HepG2 (cell line): ENCODE measurements around the gene TMEM250. TPM values are rescaled to one million over a fixed set of nuclear protein-coding genes. Genes with fewer than 3 reads are reported as not detected.

Source experiments
- ATAC-seq: fragments of 200-7000 bp; cut with Tn5 transposase; 3 replicates; pipeline ENCODE4 v1.9.1; 2020; ENCODE audit warnings: mild to moderate bottlenecking, moderate library complexity
- BruUV-seq: library from RNA; stranded (reverse); fragments of 400-500 nt; replicated peaks from 2 replicates; lab custom pipeline; 2021; lab: Mats Ljungman, UMichigan
- CTCF ChIA-PET: fragments of 300-600 bp; formaldehyde crosslinking; extraction: SDS; loops from one replicate; lab custom pipeline; 2021; ENCODE audit warnings: low total read pairs, inconsistent platforms, low intra/inter-chr PET ratio; lab: Yijun Ruan, JAX
- POLR2A ChIA-PET: fragments of 350-600 bp; sonication (Branson Sonifier 250); formaldehyde crosslinking; loops from one replicate; lab custom pipeline; 2020; ENCODE audit warnings: antibody characterized with exemption, inconsistent platforms; lab: Yijun Ruan, JAX
- DNase-seq: peaks from one replicate; pipeline ENCODE4 v3.0.0-alpha.2; 2015; ENCODE audit warnings: low spot score
- FAIRE-seq: peaks from 3 replicates; lab custom pipeline; 2011; peaks lifted over from hg19 to GRCh38; lab: Jason Lieb, UNC
- H2AFZ ChIP-seq: one replicate; pipeline ENCODE4 v1.6.1; 2011; ENCODE audit warnings: low read length, inconsistent platforms
- H3K27ac ChIP-seq: fragments of 300-600 bp; 3 replicates; pipeline ENCODE4 v1.8.0; 2011; ENCODE audit warnings: mixed run types, mild to moderate bottlenecking, mixed read lengths, low read length, inconsistent platforms; ENCODE audit not compliant: insufficient read depth; ENCODE audit errors: extremely low read length
- H3K27me3 ChIP-seq, 2 experiments: fragments of 200-600 bp in 1 of 2; 2 replicates in 1 of 2; 3 replicates in 1 of 2; pipeline versions ENCODE4 v1.6.0 to v1.8.0; 2011; ENCODE audit warnings: low read length in 2 of 2, mild to moderate bottlenecking in 2 of 2, moderate library complexity in 2 of 2, inconsistent platforms in 1 of 2; ENCODE audit not compliant: insufficient read depth in 2 of 2, control insufficient read depth in 1 of 2
- H3K36me3 ChIP-seq, 2 experiments: fragments of 200-600 bp in 1 of 2; replicated peaks in 1 of 2; 2 replicates in 1 of 2; 3 replicates in 1 of 2; pipeline versions ENCODE4 v1.5.1 to v1.8.0; 2011; ENCODE audit warnings: low read length in 2 of 2, inconsistent platforms in 1 of 2; ENCODE audit not compliant: insufficient read depth in 2 of 2, control insufficient read depth in 1 of 2
- H3K4me1 ChIP-seq: 2 replicates; pipeline ENCODE4 v1.5.1; 2012; ENCODE audit warnings: low read length, inconsistent platforms; ENCODE audit not compliant: insufficient read depth
- H3K4me2 ChIP-seq: 2 replicates; pipeline ENCODE4 v1.6.0; 2011; ENCODE audit warnings: low read depth, low read length, inconsistent platforms
- H3K4me3 ChIP-seq, 3 experiments: fragments of 200-600 bp in 1 of 3; sonication (generic), shearing (Covaris generic) in 1 of 3; replicated peaks in 1 of 3; 2 replicates each; pipeline ENCODE4 v1.5.1; 2011 to 2016; ENCODE audit warnings: low read length in 3 of 3, inconsistent platforms in 2 of 3, low read depth in 2 of 3, mild to moderate bottlenecking in 2 of 3, control low read depth in 1 of 3, mixed read lengths in 1 of 3; ENCODE audit not compliant: insufficient read depth in 1 of 3
- H3K79me2 ChIP-seq: one replicate; pipeline ENCODE4 v1.6.1; 2011; ENCODE audit warnings: low read length, inconsistent platforms; ENCODE audit not compliant: insufficient read depth
- H3K9ac ChIP-seq: 2 replicates; pipeline ENCODE4 v1.6.0; 2011; ENCODE audit warnings: mild to moderate bottlenecking, low read depth, low read length, inconsistent platforms; ENCODE audit not compliant: insufficient read depth
- H3K9me3 ChIP-seq: 2 replicates; pipeline ENCODE4 v1.5.1; 2012; ENCODE audit warnings: mild to moderate bottlenecking, low read length
- H4K20me1 ChIP-seq: 2 replicates; pipeline ENCODE4 v1.6.0; 2011; ENCODE audit warnings: inconsistent platforms, mild to moderate bottlenecking, low read length, moderate library complexity; ENCODE audit not compliant: insufficient read depth
- HDAC1 ChIP-seq: sonication (generic); formaldehyde crosslinking; IDR thresholded peaks from 2 replicates; pipeline ENCODE4 v1.5.1; 2020; ENCODE audit warnings: mild to moderate bottlenecking, missing genetic modification reagents
- KDM6A ChIP-seq: IDR thresholded peaks from 2 replicates; pipeline ENCODE4 v1.6.1; 2016; ENCODE audit warnings: low read depth
- MAFF ChIP-seq: IDR thresholded peaks from 2 replicates; pipeline ENCODE4 v1.6.1; 2011; ENCODE audit warnings: low read depth, low read length, improper control_type of control experiment
- MTA3 ChIP-seq: sonication (generic); formaldehyde crosslinking; IDR thresholded peaks from 2 replicates; pipeline ENCODE4 v1.4.0; 2020; ENCODE audit warnings: missing genetic modification reagents
- PATZ1 ChIP-seq: sonication (generic); formaldehyde crosslinking; IDR thresholded peaks from 2 replicates; pipeline ENCODE4 v1.4.0; 2020; ENCODE audit warnings: missing genetic modification reagents
- POGZ ChIP-seq: sonication (generic); formaldehyde crosslinking; IDR thresholded peaks from 2 replicates; pipeline ENCODE4 v1.4.0; 2020; ENCODE audit warnings: mild to moderate bottlenecking, missing genetic modification reagents
- SIN3A ChIP-seq: IDR thresholded peaks from 2 replicates; pipeline ENCODE4 v1.6.1; 2011; ENCODE audit warnings: low read depth, mild to moderate bottlenecking, control low read depth, low read length, borderline replicate concordance
- SSRP1 ChIP-seq: IDR thresholded peaks from 2 replicates; pipeline ENCODE4 v1.6.1; 2016; ENCODE audit warnings: control low read depth
- TEF ChIP-seq: sonication (generic); formaldehyde crosslinking; IDR thresholded peaks from 2 replicates; pipeline ENCODE4 v1.5.0; 2020; ENCODE audit warnings: missing genetic modification reagents
- ZBTB7B ChIP-seq: sonication (generic); formaldehyde crosslinking; IDR thresholded peaks from 2 replicates; pipeline ENCODE4 v1.4.0; 2020; ENCODE audit warnings: missing genetic modification reagents
- ZNF558 ChIP-seq: sonication (generic); formaldehyde crosslinking; IDR thresholded peaks from 2 replicates; pipeline ENCODE4 v1.9.0; 2022; ENCODE audit warnings: mild to moderate bottlenecking, missing genetic modification reagents, borderline replicate concordance
- WGBS: methylation state at CpG from one replicate; pipeline ENCODE4 v1.1.6; 2017; ENCODE audit warnings: low lambda C conversion rate; 5-methylcytosine and 5-hydroxymethylcytosine counted together
- in situ Hi-C: cut with HindIII; loops from 2 replicates; pipeline ENCODE4 v1.10.0; 2017; ENCODE audit warnings: low pct_unique_long_range_greater_than_20kb; ENCODE audit not compliant: extremely low pct_ligation_motif_present
- intact Hi-C: fragments of 100-400 bp; cut with micrococcal nuclease; formaldehyde crosslinking; loops from one replicate; pipeline ENCODE4 v1.10.0; 2022; ENCODE audit not compliant: unreplicated experiment
- polyA plus RNA-seq, 8 experiments: library from polyadenylated mRNA; depleted of rRNA in 3 of 8; stranded (reverse) in 7 of 8; unstranded in 1 of 8; fragments of >200 nt; fragmentation: Illumina TruSeq in 4 of 8; extraction: Trizol in 4 of 8; gene quantifications; 2 replicates each; pipeline versions ENCODE4 v1.2.1 to v1.2.3, GENCODE V29; 2011 to 2016; ENCODE audit warnings: low read depth in 4 of 8, missing spikeins in 1 of 8, mixed read lengths in 1 of 8; ENCODE audit not compliant: insufficient read depth in 1 of 8
- total RNA-seq, 5 experiments: library from RNA; depleted of rRNA; stranded (reverse); fragments of >200 nt; fragmentation: Illumina TruSeq; extraction: Trizol; gene quantifications; 2 replicates each; pipeline ENCODE4 v1.2.3, GENCODE V29; 2016; ENCODE audit warnings: low read depth in 1 of 5
- TF ChIP-seq, protein P1 (sequence below): sonication (generic); formaldehyde crosslinking; IDR thresholded peaks from 2 replicates; pipeline ENCODE4 v1.4.0; 2020; ENCODE audit warnings: missing genetic modification reagents
- TF ChIP-seq, protein P2 (sequence below): IDR thresholded peaks from 2 replicates; pipeline ENCODE4 v1.6.1; 2016; ENCODE audit warnings: low read depth
- TF ChIP-seq, protein P3 (sequence below): IDR thresholded peaks from 2 replicates; pipeline ENCODE4 v1.6.1; 2016; ENCODE audit warnings: low read depth, control low read depth

TMEM250 gene
- total and polyA plus RNA-seq, 2 of the 13 experiments (the other 11 are each of a cell fraction or from before 2014, with no cell fraction given), result 5.5 to 13.9 TPM

- H3K36me3 ChIP-seq, result 0 out of 5 replicates have a peak, but pooled peaks cover 2 to 5% of the 10 kb centered on the region in 2 experiments
- intact Hi-C loops, result no loop called here
- DNase-seq, result no peak
- TF ChIP-seq ZBTB7B (CRISPR knock-in tag) (no peak), PATZ1 (CRISPR knock-in tag) (peak; percentile 54; the same call in 1 of the 2 replicates), KDM6A (CRISPR knock-in tag) (no peak), TEF (no peak), ZNF558 (CRISPR knock-in tag) (no peak), MAFF (no peak), SSRP1 (CRISPR knock-in tag) (no peak), SIN3A (no peak), MTA3 (no peak), POGZ (CRISPR knock-in tag) (no peak), HDAC1 (CRISPR knock-in tag) (peak; percentile 30; the same call in 1 of the 2 replicates)
- TF ChIP-seq, protein P1, sequence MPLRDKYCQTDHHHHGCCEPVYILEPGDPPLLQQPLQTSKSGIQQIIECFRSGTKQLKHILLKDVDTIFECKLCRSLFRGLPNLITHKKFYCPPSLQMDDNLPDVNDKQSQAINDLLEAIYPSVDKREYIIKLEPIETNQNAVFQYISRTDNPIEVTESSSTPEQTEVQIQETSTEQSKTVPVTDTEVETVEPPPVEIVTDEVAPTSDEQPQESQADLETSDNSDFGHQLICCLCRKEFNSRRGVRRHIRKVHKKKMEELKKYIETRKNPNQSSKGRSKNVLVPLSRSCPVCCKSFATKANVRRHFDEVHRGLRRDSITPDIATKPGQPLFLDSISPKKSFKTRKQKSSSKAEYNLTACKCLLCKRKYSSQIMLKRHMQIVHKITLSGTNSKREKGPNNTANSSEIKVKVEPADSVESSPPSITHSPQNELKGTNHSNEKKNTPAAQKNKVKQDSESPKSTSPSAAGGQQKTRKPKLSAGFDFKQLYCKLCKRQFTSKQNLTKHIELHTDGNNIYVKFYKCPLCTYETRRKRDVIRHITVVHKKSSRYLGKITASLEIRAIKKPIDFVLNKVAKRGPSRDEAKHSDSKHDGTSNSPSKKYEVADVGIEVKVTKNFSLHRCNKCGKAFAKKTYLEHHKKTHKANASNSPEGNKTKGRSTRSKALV (CRISPR knock-in tag), result peak; percentile 51; the same call in 1 of the 2 replicates
- TF ChIP-seq, protein P2, sequence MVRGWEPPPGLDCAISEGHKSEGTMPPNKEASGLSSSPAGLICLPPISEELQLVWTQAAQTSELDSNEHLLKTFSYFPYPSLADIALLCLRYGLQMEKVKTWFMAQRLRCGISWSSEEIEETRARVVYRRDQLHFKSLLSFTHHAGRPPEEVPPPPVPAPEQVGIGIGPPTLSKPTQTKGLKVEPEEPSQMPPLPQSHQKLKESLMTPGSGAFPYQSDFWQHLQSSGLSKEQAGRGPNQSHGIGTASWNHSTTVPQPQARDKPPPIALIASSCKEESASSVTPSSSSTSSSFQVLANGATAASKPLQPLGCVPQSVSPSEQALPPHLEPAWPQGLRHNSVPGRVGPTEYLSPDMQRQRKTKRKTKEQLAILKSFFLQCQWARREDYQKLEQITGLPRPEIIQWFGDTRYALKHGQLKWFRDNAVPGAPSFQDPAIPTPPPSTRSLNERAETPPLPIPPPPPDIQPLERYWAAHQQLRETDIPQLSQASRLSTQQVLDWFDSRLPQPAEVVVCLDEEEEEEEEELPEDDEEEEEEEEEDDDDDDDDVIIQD (CRISPR knock-in tag), result no peak
- TF ChIP-seq, protein P3, sequence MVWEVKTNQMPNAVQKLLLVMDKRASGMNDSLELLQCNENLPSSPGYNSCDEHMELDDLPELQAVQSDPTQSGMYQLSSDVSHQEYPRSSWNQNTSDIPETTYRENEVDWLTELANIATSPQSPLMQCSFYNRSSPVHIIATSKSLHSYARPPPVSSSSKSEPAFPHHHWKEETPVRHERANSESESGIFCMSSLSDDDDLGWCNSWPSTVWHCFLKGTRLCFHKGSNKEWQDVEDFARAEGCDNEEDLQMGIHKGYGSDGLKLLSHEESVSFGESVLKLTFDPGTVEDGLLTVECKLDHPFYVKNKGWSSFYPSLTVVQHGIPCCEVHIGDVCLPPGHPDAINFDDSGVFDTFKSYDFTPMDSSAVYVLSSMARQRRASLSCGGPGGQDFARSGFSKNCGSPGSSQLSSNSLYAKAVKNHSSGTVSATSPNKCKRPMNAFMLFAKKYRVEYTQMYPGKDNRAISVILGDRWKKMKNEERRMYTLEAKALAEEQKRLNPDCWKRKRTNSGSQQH, result no peak; the same call in 1 of the 2 replicates
Observed at GRCh38 chr9:136095070-136096058, 23.3 kb downstream of the TMEM250 start, which contains the start of gene NACC2. NACC2 (minus strand) TSS chr9:136095289; CDS start chr9:136050521, 44,768 bp downstream.

More at GRCh38 chr9:136095070-136096058, 23.3 kb downstream of the TMEM250 start, which contains the start of gene NACC2:
- BruUV-seq, result no TSS peak
- Histone ChIP-seq H4K20me1 (peaks cover 27% of the 10 kb centered on the region; the same call in 1 of the 2 replicates), H3K4me3 (peak within 1 kb of the TSS; percentile 74 to 81 (median 81)), H3K27ac (peak within 1 kb of the TSS; percentile 82), H3K4me2 (peak within 1 kb of the TSS; percentile 91), H2AFZ (no peak within 1 kb of the TSS), H3K79me2 (peaks cover 38% of the 10 kb centered on the region), H3K4me1 (peaks cover 62% of the 10 kb centered on the region), H3K9me3 (no peaks in the 10 kb centered on the region), H3K27me3 (peaks cover 8 to 27% of the 10 kb centered on the region in 2 experiments; a peak in 4 of 5 replicates), H3K9ac (peak within 1 kb of the TSS; percentile 86)
- ChIA-PET CTCF (no interaction called here), POLR2A (interaction anchor here (1.4 to 3.5 kb wide), 5 partner anchors 22 to 102 kb away, joined by 3 to 35 read pairs (median 14); partner anchors contain the start of gene TMEM250)
- no peak for FAIRE-seq
- 0% methylated on average over 1 of the region's 143 CpGs for WGBS
- in situ Hi-C loops, result no loop called here
- peak; percentile 12 for ATAC-seq
